K562 (cell line): ENCODE results near the gene SCYL1. TPM values are rescaled to one million over a fixed set of nuclear protein-coding genes. Genes with fewer than 3 reads are reported as not detected.

Source experiments
- ESRRB ChIP-seq: fragments of 250-450 bp; sonication (Bioruptor Pico); IDR thresholded peaks from 2 replicates; pipeline ENCODE4 v1.5.0; 2020; ENCODE audit warnings: mild to moderate bottlenecking, moderate library complexity, borderline replicate concordance
- ETV6 ChIP-seq, 3 experiments: fragments of 150-350 bp in 1 of 3; sonication (generic) in 1 of 3; formaldehyde crosslinking in 1 of 3; IDR thresholded peaks; 2 replicates each; pipeline versions ENCODE4 v1.6.1 to v1.8.0; 2014 to 2022; ENCODE audit warnings: borderline replicate concordance in 2 of 3, low read depth in 2 of 3, antibody characterized with exemption in 1 of 3, low read length in 1 of 3, mild to moderate bottlenecking in 1 of 3, missing genetic modification reagents in 1 of 3
- FOXK1 ChIP-seq: sonication (generic); formaldehyde crosslinking; IDR thresholded peaks from 2 replicates; pipeline ENCODE4 v1.8.0; 2022; ENCODE audit warnings: missing genetic modification reagents, mild to moderate bottlenecking, borderline replicate concordance
- JUND ChIP-seq, 2 experiments: IDR thresholded peaks; 2 replicates in 1 of 2; 3 replicates in 1 of 2; pipeline ENCODE4 v1.6.1; 2011; ENCODE audit warnings: borderline replicate concordance in 2 of 2, low read depth in 2 of 2, low read length in 2 of 2, improper control_type of control experiment in 1 of 2, missing biosample characterization in 1 of 2, missing genetic modification characterization in 1 of 2, missing genetic modification reagents in 1 of 2
- KAT2B ChIP-seq: IDR thresholded peaks from one replicate; pipeline ENCODE4 v1.6.1; 2012; ENCODE audit warnings: low read depth, mild to moderate bottlenecking, control low read depth, inconsistent platforms, low read length, moderate library complexity
- KDM2B ChIP-seq: fragments of 250-450 bp; sonication (Bioruptor Pico); IDR thresholded peaks from 2 replicates; pipeline ENCODE4 v1.8.0; 2021; ENCODE audit warnings: mild to moderate bottlenecking, moderate library complexity
- MCM7 ChIP-seq, 2 experiments: fragments of 450-650 bp; IDR thresholded peaks; 2 replicates each; pipeline ENCODE4 v1.6.1; 2016 to 2018
- MEF2D ChIP-seq: conservative IDR thresholded peaks from 2 replicates; pipeline ENCODE4 v1.6.1; 2016; ENCODE audit warnings: low read depth, missing genetic modification characterization, missing compliant biosample characterization
- PTTG1 ChIP-seq: fragments of 450-650 bp; IDR thresholded peaks from 2 replicates; pipeline ENCODE4 v1.6.1; 2016; ENCODE audit warnings: low read depth, mild to moderate bottlenecking, missing genetic modification characterization, missing compliant biosample characterization
- RFX1 ChIP-seq: fragments of 450-650 bp; IDR thresholded peaks from 2 replicates; pipeline ENCODE4 v1.6.1; 2016; ENCODE audit warnings: mild to moderate bottlenecking, moderate library complexity
- SIX5 ChIP-seq, 2 experiments: IDR thresholded peaks; 2 replicates each; pipeline ENCODE4 v1.6.1; 2011; ENCODE audit warnings: low read length in 2 of 2, borderline replicate concordance in 1 of 2, low read depth in 1 of 2, mild to moderate bottlenecking in 1 of 2, moderate library complexity in 1 of 2; ENCODE audit not compliant: insufficient read depth in 1 of 2
- TAF7 ChIP-seq: fragments of 450-650 bp; IDR thresholded peaks from 2 replicates; pipeline ENCODE4 v1.6.1; 2016; ENCODE audit warnings: missing genetic modification characterization, missing compliant biosample characterization
- ZBTB40 ChIP-seq, 2 experiments: fragments of 450-650 bp in 1 of 2; sonication (generic) in 1 of 2; formaldehyde crosslinking in 1 of 2; IDR thresholded peaks; 2 replicates each; pipeline versions ENCODE4 v1.7.1 to v1.9.0; 2016 to 2022; ENCODE audit warnings: inconsistent platforms in 1 of 2, mild to moderate bottlenecking in 1 of 2, missing genetic modification reagents in 1 of 2
- ZNF3 ChIP-seq: fragments of 250-450 bp; sonication (Bioruptor Pico); IDR thresholded peaks from 2 replicates; pipeline ENCODE4 v1.5.0; 2021; ENCODE audit warnings: mild to moderate bottlenecking, moderate library complexity
- ZNF316 ChIP-seq: fragments of 450-650 bp; IDR thresholded peaks from 2 replicates; pipeline ENCODE4 v1.6.1; 2016
- polyA plus RNA-seq, 8 experiments: library from polyadenylated mRNA; depleted of rRNA in 4 of 8; stranded (reverse) in 5 of 8; unstranded in 3 of 8; fragments of >200 nt; fragmentation: Nextera tagmentation in 2 of 8; fragmentation: Illumina TruSeq in 1 of 8; extraction: Ambion mirVana in 2 of 8; extraction: Trizol in 1 of 8; gene quantifications; 2 replicates each; pipeline versions ENCODE4 v1.2.1 to v1.2.3, GENCODE V29; 2011 to 2014; ENCODE audit warnings: inconsistent platforms in 1 of 8, missing spikeins in 1 of 8
- total RNA-seq, 7 experiments: library from RNA; depleted of rRNA in 6 of 7; stranded (reverse); fragments of >200 nt in 6 of 7; fragmentation: Illumina TruSeq in 2 of 7; extraction: Trizol in 2 of 7; gene quantifications; 2 replicates each; pipeline versions ENCODE4 v1.2.1 to v1.2.3, GENCODE V29; 2011 to 2021; ENCODE audit warnings: low replicate concordance in 1 of 7
- TF ChIP-seq, protein P1 (sequence below): fragments of 250-450 bp; sonication (Bioruptor Pico); IDR thresholded peaks from 2 replicates; pipeline ENCODE4 v1.4.0; 2020; ENCODE audit warnings: mild to moderate bottlenecking

Gene SCYL1
- total and polyA plus RNA-seq, 9 of the 15 experiments (the other 6 are each of a cell fraction or from before 2014, with no cell fraction given) = 1.9 to 145 (median 57.6) TPM

- TF ChIP-seq ZBTB40 (IDR thresholded peaks at IDR 0.05) (no peak), ZBTB40 (CRISPR knock-in tag; IDR thresholded peaks at IDR 0.05) (no peak), SIX5 (IDR thresholded peaks at IDR 0.05; ENCODE audit: borderline replicate concordance in 1 of 2, insufficient read depth in 1 of 2, low read depth in 1 of 2, low read length in 2 of 2) (no peak), RFX1 (no peak), JUND (IDR thresholded peaks at IDR 0.05; ENCODE audit: borderline replicate concordance, low read depth, low read length) (no peak), JUND (tag; IDR thresholded peaks at IDR 0.05; ENCODE audit: borderline replicate concordance, low read depth, low read length) (no peak), MEF2D (tag) (no peak), FOXK1 (CRISPR knock-in tag) (no peak), ETV6 (IDR thresholded peaks at IDR 0.05; ENCODE audit: borderline replicate concordance in 1 of 2, low read depth in 2 of 2, low read length in 1 of 2) (no peak), ETV6 (CRISPR knock-in tag; IDR thresholded peaks at IDR 0.05; ENCODE audit: borderline replicate concordance) (no peak), KAT2B (no peak), ESRRB (CRISPR knock-in tag) (no peak), TAF7 (tag) (no peak), MCM7 (IDR thresholded peaks at IDR 0.05) (no peak), ZNF316 (peak; percentile 11; the same call in 1 of the 2 replicates), PTTG1 (tag) (no peak), ZNF3 (CRISPR knock-in tag) (no peak), KDM2B (CRISPR knock-in tag) (no peak)
- TF ChIP-seq, protein P1, sequence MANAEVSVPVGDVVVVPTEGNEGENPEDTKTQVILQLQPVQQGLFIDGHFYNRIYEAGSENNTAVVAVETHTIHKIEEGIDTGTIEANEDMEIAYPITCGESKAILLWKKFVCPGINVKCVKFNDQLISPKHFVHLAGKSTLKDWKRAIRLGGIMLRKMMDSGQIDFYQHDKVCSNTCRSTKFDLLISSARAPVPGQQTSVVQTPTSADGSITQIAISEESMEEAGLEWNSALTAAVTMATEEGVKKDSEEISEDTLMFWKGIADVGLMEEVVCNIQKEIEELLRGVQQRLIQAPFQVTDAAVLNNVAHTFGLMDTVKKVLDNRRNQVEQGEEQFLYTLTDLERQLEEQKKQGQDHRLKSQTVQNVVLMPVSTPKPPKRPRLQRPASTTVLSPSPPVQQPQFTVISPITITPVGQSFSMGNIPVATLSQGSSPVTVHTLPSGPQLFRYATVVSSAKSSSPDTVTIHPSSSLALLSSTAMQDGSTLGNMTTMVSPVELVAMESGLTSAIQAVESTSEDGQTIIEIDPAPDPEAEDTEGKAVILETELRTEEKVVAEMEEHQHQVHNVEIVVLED (CRISPR knock-in tag) = no peak
These were observed 8.5 kb upstream of the SCYL1 start (continued) for GRCh38 chr11:65516135-65516968.
